ENCODE results near the gene LOXL3. TPM values are rescaled to one million over a fixed set of nuclear protein-coding genes. Genes with fewer than 3 reads are reported as not detected.

The LOXL3 gene
- total and polyA plus RNA-seq, 2 of the 8 experiments (the other 6 are each of a cell fraction or from before 2014, with no cell fraction given) = 22.4 to 27.2 TPM

GRCh38 chr2:74556159-74556558, 2.4 kb upstream of the LOXL3 start:
- Histone ChIP-seq H2AFZ (ENCODE audit: low read length) (no peak overlapping the region), H3K23me2 (ENCODE audit: low read depth, low read length) (peaks cover 18% of the 10 kb centered on the region), H2BK120ac (replicated peaks; ENCODE audit: low read depth, low read length) (no peak overlapping the region), H3K9me3 (ENCODE audit: insufficient read depth in 2 of 2, low read depth in 1 of 2, low read length in 1 of 2) (no peaks in the 10 kb centered on the region), H4K5ac (ENCODE audit: insufficient read length, low read depth, low read length) (no peak overlapping the region), H3K18ac (ENCODE audit: extremely low read depth, low read length) (no peak overlapping the region), H3K79me2 (ENCODE audit: control insufficient read depth in 1 of 2, insufficient read depth in 2 of 2, low read length in 2 of 2) (no peaks in the 10 kb centered on the region), H2BK15ac (ENCODE audit: low read length) (no peak overlapping the region), H3K36me3 (ENCODE audit: control insufficient read depth in 2 of 4, insufficient read depth in 4 of 4, low read length in 3 of 4) (peaks cover 0 to 3% (median 0%) of the 10 kb centered on the region in 4 experiments; a peak in 1 of 8 replicates), H3K4ac (replicated peaks; ENCODE audit: insufficient read length, low read depth, low read length) (no peak overlapping the region), H4K91ac (replicated peaks; ENCODE audit: insufficient read length, low read length) (no peak overlapping the region), H2BK12ac (ENCODE audit: low read depth, low read length) (no peak overlapping the region), H3K14ac (ENCODE audit: insufficient read length) (no peak overlapping the region), H3K23ac (ENCODE audit: insufficient read length) (no peak overlapping the region), H4K20me1 (replicated peaks in 1 of 2; ENCODE audit: control insufficient read depth in 1 of 2, insufficient read depth in 2 of 2, low read length in 2 of 2) (peaks cover 2 to 4% of the 10 kb centered on the region in 2 experiments), H3K27ac (ENCODE audit: low read depth, low read length) (no peak overlapping the region), H3K4me2 (ENCODE audit: insufficient read depth in 1 of 2, low read depth in 2 of 2, low read length in 2 of 2) (peak overlapping the region in 1 of 2 experiments; percentile 93; a peak in 2 of 4 replicates), H3K4me1 (replicated peaks in 1 of 4; ENCODE audit: control insufficient read depth in 3 of 4, insufficient read depth in 4 of 4, low read length in 3 of 4) (peaks cover 0 to 14% (median 8%) of the 10 kb centered on the region in 4 experiments; a peak in 6 of 7 replicates), H3K56ac (replicated peaks; ENCODE audit: insufficient read length, low read depth, low read length) (no peak overlapping the region), H3K79me1 (ENCODE audit: low read depth, low read length) (no peaks in the 10 kb centered on the region; the same call in 1 of the 2 replicates), H3K4me3 (ENCODE audit: extremely low read depth in 1 of 4, insufficient read depth in 2 of 4, low read depth in 3 of 4, low read length in 4 of 4) (no peak overlapping the region), H2AK5ac (ENCODE audit: low read depth, low read length) (no peak overlapping the region), H4K8ac (ENCODE audit: extremely low read depth, insufficient read depth, low read length) (no peak overlapping the region), H2BK20ac (ENCODE audit: low read length) (no peak overlapping the region), H3K9ac (replicated peaks in 1 of 4; ENCODE audit: extremely low read depth in 1 of 4, low read depth in 3 of 4, low read length in 3 of 4) (no peak overlapping the region), H2BK5ac (ENCODE audit: low read depth, low read length) (no peak overlapping the region), H3K27me3 (replicated peaks in 1 of 4; ENCODE audit: control insufficient read depth in 3 of 4, extremely low read depth in 1 of 4, insufficient read depth in 3 of 4, low read length in 3 of 4) (peaks cover 0 to 42% (median 26%) of the 10 kb centered on the region in 4 experiments; a peak in 6 of 7 replicates)
- CTCF ChIA-PET (ENCODE audit: partially characterized antibody) = interaction anchor here (0.5 to 7.5 kb wide), 7 partner anchors 8 to 705 kb away, joined by 3 to 56 read pairs (median 10); partner anchors contain the start of genes CCDC142 and TTC31
- TF ChIP-seq MAFK (IDR thresholded peaks at IDR 0.05; ENCODE audit: low read depth, low read length) = no peak
- no peak for TF ChIP-seq CHD2 (IDR thresholded peaks at IDR 0.05; ENCODE audit: low read length)
- no peak for TF ChIP-seq HDAC6 (IDR thresholded peaks at IDR 0.05; ENCODE audit: low read depth, low read length)
- TF ChIP-seq JUN (IDR thresholded peaks at IDR 0.05; ENCODE audit: low read depth, low read length) = no peak
- TF ChIP-seq CEBPB (IDR thresholded peaks at IDR 0.05; ENCODE audit: low read depth, low read length) = no peak
- no peak for TF ChIP-seq PHF8 (conservative IDR thresholded peaks at IDR 0.05; ENCODE audit: low read depth, low read length)
- TF ChIP-seq EP300 (IDR thresholded peaks at IDR 0.05; ENCODE audit: borderline replicate concordance in 1 of 2, low read depth in 2 of 2, low read length in 2 of 2) = no peak
- TF ChIP-seq KDM5A (IDR thresholded peaks at IDR 0.05; ENCODE audit: low read length) = no peak
- no peak for TF ChIP-seq RBBP5 (IDR thresholded peaks at IDR 0.05; ENCODE audit: borderline replicate concordance, low read depth, low read length)
- TF ChIP-seq NRF1 (IDR thresholded peaks at IDR 0.05; ENCODE audit: low read depth, low read length) = no peak
- TF ChIP-seq SRF (IDR thresholded peaks at IDR 0.05; ENCODE audit: low read depth, low read length) = no peak
- TF ChIP-seq SIX5 (IDR thresholded peaks at IDR 0.05; ENCODE audit: low read depth, low read length) = no peak
- POLR2A ChIA-PET (ENCODE audit: partially characterized antibody) = interaction anchor here (1.0 to 2.6 kb wide), 6 partner anchors 12 to 60 kb away, joined by 3 to 16 read pairs (median 4); partner anchors contain the start of genes AUP1 and HTRA2
- DNase-seq (ENCODE audit: low read depth in 1 of 2, low spot score in 2 of 2) (no peak), FAIRE-seq (no peak)
- WGBS, 2 experiments (ENCODE audit: extremely low coverage in 1 of 2, insufficient coverage in 1 of 2, insufficient read length in 1 of 2, insufficient replicate concordance in 2 of 2, low coverage in 1 of 2, low lambda C conversion rate in 2 of 2, missing lambda C conversion rate in 1 of 2) = 94% methylated on average over 14 of the region's 14 CpGs; no CpG with 5 or more reads in 1 of the 2 experiments
